Activated B cell treated with CpG ODN at 0.5 μM for 24 hours (primary cell): ENCODE measurements around the gene EPB41L2. TPM values are rescaled to one million over a fixed set of nuclear protein-coding genes. Genes with fewer than 3 reads are reported as not detected.

Experiments
- ATAC-seq: fragments of 200-7000 bp; cut with Tn5 transposase; one replicate; pipeline ENCODE4 v1.10.0; 2021; ENCODE audit warnings: low read depth, mild to moderate bottlenecking, moderate library complexity
- CTCF ChIA-PET: fragments of 350-600 bp; sonication (Branson Sonifier 250); formaldehyde crosslinking; loops from one replicate; lab custom pipeline; 2021; ENCODE audit warnings: antibody characterized with exemption; lab: Charles Lee
- POLR2A ChIA-PET: fragments of 350-600 bp; sonication (Branson Sonifier 250); formaldehyde crosslinking; loops from one replicate; lab custom pipeline; 2021; ENCODE audit warnings: antibody characterized with exemption; lab: Charles Lee
- DNase-seq: peaks from one replicate; pipeline ENCODE4 v3.0.0; 2022
- H3K27ac Mint-ChIP-seq: one replicate; pipeline ENCODE4 v1.8.0; 2020; ENCODE audit warnings: mixed read lengths
- H3K27me3 Mint-ChIP-seq: one replicate; pipeline ENCODE4 v1.8.0; 2021; ENCODE audit warnings: mixed read lengths
- H3K36me3 Mint-ChIP-seq: one replicate; pipeline ENCODE4 v1.8.0; 2021; ENCODE audit warnings: low read depth, mixed read lengths
- H3K4me1 Mint-ChIP-seq: one replicate; pipeline ENCODE4 v1.8.0; 2021; ENCODE audit warnings: mixed read lengths
- H3K4me3 Mint-ChIP-seq: one replicate; pipeline ENCODE4 v1.8.0; 2020; ENCODE audit warnings: mild to moderate bottlenecking, mixed read lengths
- H3K9me3 Mint-ChIP-seq: one replicate; pipeline ENCODE4 v1.8.0; 2020; ENCODE audit warnings: mixed read lengths
- CTCF ChIP-seq: fragments of 200-600 bp; IDR thresholded peaks from one replicate; pipeline ENCODE4 v1.8.0; 2022; ENCODE audit warnings: antibody characterized with exemption, mild to moderate bottlenecking
- intact Hi-C: fragments of 100-400 bp; cut with micrococcal nuclease; formaldehyde crosslinking; loops from one replicate; pipeline ENCODE4 v1.15.1; 2024
- total RNA-seq: library from RNA; stranded (reverse); gene quantifications from 2 replicates; pipeline ENCODE4 v1.2.3, GENCODE V29; 2022

The EPB41L2 gene
- total RNA-seq, 1 donor from 2014 or later, result 62.8 TPM

DNA sequence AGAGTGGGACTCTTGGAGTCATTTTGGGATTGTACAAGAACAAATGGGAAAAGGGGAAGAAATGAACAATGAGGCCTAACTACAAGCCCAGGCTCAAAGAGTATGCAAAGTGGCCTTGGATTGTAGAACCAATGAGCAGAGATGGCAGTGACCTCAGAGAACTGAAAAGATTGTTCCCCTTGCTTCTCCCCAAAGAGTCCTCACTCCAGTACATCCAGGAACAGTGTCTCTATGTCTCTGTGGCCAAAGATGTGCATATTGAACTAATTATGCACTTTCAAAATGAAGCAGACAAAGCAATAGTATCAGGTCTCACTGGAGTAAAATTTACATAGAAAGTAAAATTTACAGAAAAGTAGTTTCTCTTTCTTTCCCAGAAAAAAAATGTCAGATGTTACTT, 154.9 kb downstream of the EPB41L2 start:
- ATAC-seq (no peak), DNase-seq (no peak)
- no peak overlapping the region for H3K4me3 Mint-ChIP-seq
- intact Hi-C loops, result no loop called here
- TF ChIP-seq CTCF, result no peak
- H3K27me3 Mint-ChIP-seq, result no peaks in the 10 kb centered on the region
- peaks cover 5% of the 10 kb centered on the region for H3K36me3 Mint-ChIP-seq
- ChIA-PET POLR2A (no interaction called here), CTCF (no interaction called here)
- H3K9me3 Mint-ChIP-seq, result no peaks in the 10 kb centered on the region
- peaks cover 14% of the 10 kb centered on the region for H3K4me1 Mint-ChIP-seq
- no peak overlapping the region for H3K27ac Mint-ChIP-seq

DNA sequence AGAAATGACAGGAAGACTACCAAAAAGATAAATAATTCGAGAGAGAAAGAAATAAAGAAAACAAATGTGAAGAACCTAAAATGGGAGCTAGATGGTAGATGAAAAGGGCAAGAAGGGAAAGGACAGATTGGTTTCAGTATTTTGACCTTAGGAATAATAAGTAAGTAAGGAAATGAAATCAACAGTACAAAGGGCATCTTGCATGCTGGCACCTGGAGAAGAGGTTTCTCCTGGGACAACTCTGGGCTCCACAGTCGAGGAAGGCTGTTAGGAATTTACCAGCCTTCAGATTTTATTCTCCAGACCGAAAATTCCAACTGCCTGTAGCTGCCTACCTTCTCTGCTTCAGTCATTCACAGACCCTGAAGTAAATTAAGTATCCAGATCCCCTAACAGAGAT, 155.4 kb downstream of the EPB41L2 start:
- no peak for DNase-seq
- ChIA-PET CTCF (no interaction called here), POLR2A (no interaction called here)
- Mint-ChIP-seq H3K4me3 (no peak overlapping the region), H3K36me3 (peaks cover 7% of the 10 kb centered on the region), H3K27ac (no peak overlapping the region), H3K27me3 (no peaks in the 10 kb centered on the region), H3K9me3 (no peaks in the 10 kb centered on the region), H3K4me1 (peaks cover 9% of the 10 kb centered on the region)
- intact Hi-C loops, result no loop called here
- no peak for TF ChIP-seq CTCF
- no peak for ATAC-seq

DNA sequence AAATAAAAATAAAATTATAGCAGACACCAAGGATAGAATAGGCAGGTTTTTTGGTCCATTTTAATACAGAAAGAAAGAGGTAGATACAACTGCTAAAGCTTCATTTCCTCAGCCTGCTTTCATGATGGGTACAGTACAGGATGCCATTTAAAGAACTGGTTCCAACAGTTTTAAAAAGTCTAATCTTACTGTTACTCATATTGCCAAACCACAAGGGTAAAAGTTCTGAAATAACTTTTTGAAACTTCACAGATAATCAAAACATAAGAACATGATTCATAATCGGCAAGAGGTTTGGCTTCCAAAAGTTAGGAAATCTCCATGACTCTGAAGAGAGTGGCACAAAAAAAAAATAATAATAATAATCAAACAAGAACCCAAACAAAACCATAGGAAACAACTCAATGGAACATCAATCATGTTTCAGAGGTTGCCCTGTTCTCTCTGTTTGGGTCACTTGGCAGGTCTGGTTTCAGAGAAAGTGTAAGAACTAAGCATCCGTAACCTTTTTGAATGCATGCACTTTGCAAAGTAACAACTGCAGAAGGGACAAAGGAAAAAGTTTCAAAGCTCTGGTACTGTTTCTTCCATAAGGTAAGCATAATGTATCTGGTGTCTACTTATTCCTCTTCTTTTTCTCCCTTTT, 156.2 kb downstream of the EPB41L2 start:
- ATAC-seq, result no peak
- no peak for TF ChIP-seq CTCF
- ChIA-PET CTCF (interaction anchor here (1.1 kb wide), 1 partner anchor 9 kb away, joined by 5 read pairs; no protein-coding TSS in a partner anchor), POLR2A (no interaction called here)
- Mint-ChIP-seq H3K4me1 (peaks cover 5% of the 10 kb centered on the region), H3K27ac (no peak overlapping the region), H3K4me3 (no peak overlapping the region), H3K9me3 (no peaks in the 10 kb centered on the region), H3K27me3 (no peaks in the 10 kb centered on the region), H3K36me3 (peaks cover 9% of the 10 kb centered on the region)
- no peak for DNase-seq
- intact Hi-C loops, result no loop called here

- no peak for DNase-seq
- intact Hi-C loops, result no loop called here
- Mint-ChIP-seq H3K4me1 (no peaks in the 10 kb centered on the region), H3K9me3 (no peaks in the 10 kb centered on the region), H3K4me3 (no peak overlapping the region), H3K27me3 (no peaks in the 10 kb centered on the region), H3K27ac (no peak overlapping the region), H3K36me3 (peaks cover 24% of the 10 kb centered on the region)
- ATAC-seq, result no peak
- CTCF ChIA-PET, result interaction anchor here (1.2 to 2.4 kb wide), 2 partner anchors 18 to 630 kb away, joined by 3 to 8 read pairs; no protein-coding TSS in a partner anchor
- TF ChIP-seq CTCF, result no peak
- POLR2A ChIA-PET, result no interaction called here
These were observed 159.4 kb downstream of the EPB41L2 start for GRCh38 chr6:130903602-130904001.

- Mint-ChIP-seq H3K27ac (no peak overlapping the region), H3K4me3 (no peak overlapping the region), H3K9me3 (no peaks in the 10 kb centered on the region), H3K4me1 (no peaks in the 10 kb centered on the region), H3K27me3 (no peaks in the 10 kb centered on the region), H3K36me3 (peaks cover 20% of the 10 kb centered on the region)
- CTCF ChIA-PET, result interaction anchor here (1.2 to 2.4 kb wide), 2 partner anchors 18 to 631 kb away, joined by 3 to 8 read pairs; no protein-coding TSS in a partner anchor
- intact Hi-C loops, result no loop called here
- POLR2A ChIA-PET, result no interaction called here
- DNase-seq (no peak), ATAC-seq (no peak)
- no peak for TF ChIP-seq CTCF
These were observed 160.0 kb downstream of the EPB41L2 start for GRCh38 chr6:130903007-130903406.
